ENCODE data around the gene ZNF93. TPM values are rescaled to one million over a fixed set of nuclear protein-coding genes. Genes with fewer than 3 reads are reported as not detected.
"Not testable (repeated sequence)": the region's sequence is repeated elsewhere in the genome, so short reads cannot be mapped to it uniquely, and the experiment has no call there.

Gene ZNF93
- total RNA-seq, 1 donor from 2014 or later = 3.2 TPM

- no peak for TF ChIP-seq CTCF (IDR thresholded peaks at IDR 0.05; ENCODE audit: insufficient read depth, low read length, severe bottlenecking)
- FAIRE-seq (no peak), DNase-seq (ENCODE audit: low read depth) (no peak)
- no peaks in the 10 kb centered on the region for H3K36me3 ChIP-seq (ENCODE audit: control insufficient read depth, insufficient read depth, low read length)
- H3K27me3 ChIP-seq (ENCODE audit: control insufficient read depth, insufficient read depth, low read length) = no peaks in the 10 kb centered on the region
- peak overlapping the region; percentile 63 for H3K4me3 ChIP-seq (ENCODE audit: low read depth, low read length)
Observed at GRCh38 chr19:19866611-19867248, 34.0 kb upstream of the ZNF93 start.

GRCh38 chr19:19870086-19870485 is 30.7 kb upstream of the ZNF93 start:
- not testable (repeated sequence) for H3K27me3 ChIP-seq (ENCODE audit: control insufficient read depth, insufficient read depth, low read length); FAIRE-seq; H3K4me3 ChIP-seq (ENCODE audit: low read depth, low read length); DNase-seq (ENCODE audit: low read depth); H3K36me3 ChIP-seq (ENCODE audit: control insufficient read depth, insufficient read depth, low read length)

DNA sequence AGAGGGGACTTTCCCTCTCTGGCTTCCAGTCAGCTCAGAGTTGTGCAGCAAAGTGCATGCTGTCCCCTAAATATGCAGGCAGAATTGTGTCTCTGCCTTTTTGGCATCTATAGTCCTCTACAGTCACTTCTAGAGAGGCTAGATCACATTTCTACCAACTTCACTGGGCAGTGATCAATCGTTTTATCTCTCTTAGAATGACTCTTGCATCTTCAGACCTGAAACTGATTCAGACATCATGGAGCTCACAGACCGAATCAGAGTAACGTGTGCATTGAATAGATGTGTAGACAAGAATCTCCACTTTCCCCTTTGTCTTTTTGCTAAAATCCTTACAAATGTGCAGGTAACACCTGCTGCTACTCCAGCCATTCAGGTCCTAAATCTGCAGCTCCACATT is 28.8 kb upstream of the ZNF93 start:
- Histone ChIP-seq H3K4me3 (ENCODE audit: low read depth, low read length) (no peak overlapping the region), H3K27me3 (ENCODE audit: control insufficient read depth, insufficient read depth, low read length) (no peaks in the 10 kb centered on the region), H3K36me3 (ENCODE audit: control insufficient read depth, insufficient read depth, low read length) (no peaks in the 10 kb centered on the region)
- no peak for TF ChIP-seq CTCF (IDR thresholded peaks at IDR 0.05; ENCODE audit: insufficient read depth, low read length, severe bottlenecking)
- FAIRE-seq (no peak), DNase-seq (ENCODE audit: low read depth) (no peak)

DNA sequence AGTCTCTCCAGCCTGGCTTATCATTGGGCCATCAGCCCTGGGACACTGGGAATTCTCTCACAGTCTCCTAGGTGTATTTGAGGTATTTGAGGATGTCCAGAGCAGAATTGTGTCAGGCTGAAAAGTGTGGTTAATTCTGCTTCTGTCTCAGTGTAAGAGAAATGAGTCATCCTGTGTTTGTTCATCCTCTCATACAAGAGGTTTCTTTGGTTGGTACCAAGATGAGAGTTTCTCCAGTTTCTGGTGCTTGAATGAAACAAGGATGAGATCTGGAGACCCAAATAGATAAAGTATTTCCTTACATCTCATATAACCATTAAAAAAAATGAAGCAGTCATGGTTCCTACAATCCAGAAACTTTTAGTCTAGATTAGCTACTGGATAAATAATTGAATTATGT is 27.4 kb upstream of the ZNF93 start:
- Histone ChIP-seq H3K36me3 (ENCODE audit: control insufficient read depth, insufficient read depth, low read length) (no peaks in the 10 kb centered on the region), H3K27me3 (ENCODE audit: control insufficient read depth, insufficient read depth, low read length) (no peaks in the 10 kb centered on the region), H3K4me3 (ENCODE audit: low read depth, low read length) (no peak overlapping the region)
- peak; percentile 12 for DNase-seq (ENCODE audit: low read depth)
- no peak for FAIRE-seq
- TF ChIP-seq CTCF (IDR thresholded peaks at IDR 0.05; ENCODE audit: insufficient read depth, low read length, severe bottlenecking) = no peak

DNA sequence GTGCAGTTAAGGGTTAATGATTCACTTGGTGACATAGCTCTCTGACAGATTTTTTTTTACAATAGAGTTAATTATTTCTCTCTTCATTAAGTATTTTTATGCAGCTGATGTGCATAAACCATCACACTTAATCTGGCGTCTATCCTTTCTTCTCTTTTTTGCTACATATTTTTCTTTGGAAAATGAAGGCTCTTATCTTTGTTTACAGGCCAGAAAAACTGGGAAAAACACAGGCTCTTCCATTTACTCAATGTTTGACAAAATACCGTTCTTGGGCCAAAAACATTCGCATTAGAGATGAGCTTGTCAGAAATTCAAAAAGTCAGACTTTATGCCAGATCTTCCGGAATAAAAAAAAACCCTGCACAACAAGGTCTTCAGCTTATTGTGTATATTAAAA is 23.0 kb upstream of the ZNF93 start:
- H3K27me3 ChIP-seq (ENCODE audit: control insufficient read depth, insufficient read depth, low read length) = no peaks in the 10 kb centered on the region
- no peaks in the 10 kb centered on the region for H3K36me3 ChIP-seq (ENCODE audit: control insufficient read depth, insufficient read depth, low read length)
- TF ChIP-seq CTCF (IDR thresholded peaks at IDR 0.05; ENCODE audit: insufficient read depth, low read length, severe bottlenecking) = no peak
- FAIRE-seq = no peak
- no peak for DNase-seq (ENCODE audit: low read depth)
- no peak overlapping the region for H3K4me3 ChIP-seq (ENCODE audit: low read depth, low read length)

DNA sequence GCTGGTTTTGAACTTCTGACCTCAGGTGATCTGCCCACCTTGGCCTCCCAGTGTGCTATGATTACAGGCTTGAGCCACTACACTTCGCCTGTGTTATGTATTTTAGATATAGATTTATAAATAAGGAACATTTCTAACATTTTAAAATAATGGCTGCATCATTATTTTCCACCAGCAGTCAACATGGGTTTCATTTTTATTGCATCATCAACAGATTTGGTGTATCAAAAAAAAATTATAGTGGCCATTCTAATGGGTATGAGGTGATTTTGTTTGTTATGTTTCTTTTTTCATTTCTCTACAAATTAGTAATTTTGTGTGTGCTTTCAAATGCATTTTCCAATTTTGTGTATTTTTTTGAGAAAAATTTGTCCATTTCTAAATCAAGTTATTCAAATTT is 16.2 kb upstream of the ZNF93 start:
- no peak for TF ChIP-seq CTCF (IDR thresholded peaks at IDR 0.05; ENCODE audit: insufficient read depth, low read length, severe bottlenecking)
- Histone ChIP-seq H3K27me3 (ENCODE audit: control insufficient read depth, insufficient read depth, low read length) (no peaks in the 10 kb centered on the region), H3K4me3 (ENCODE audit: low read depth, low read length) (no peak overlapping the region), H3K36me3 (ENCODE audit: control insufficient read depth, insufficient read depth, low read length) (no peaks in the 10 kb centered on the region)
- FAIRE-seq = no peak
- no peak for DNase-seq (ENCODE audit: low read depth)

DNA sequence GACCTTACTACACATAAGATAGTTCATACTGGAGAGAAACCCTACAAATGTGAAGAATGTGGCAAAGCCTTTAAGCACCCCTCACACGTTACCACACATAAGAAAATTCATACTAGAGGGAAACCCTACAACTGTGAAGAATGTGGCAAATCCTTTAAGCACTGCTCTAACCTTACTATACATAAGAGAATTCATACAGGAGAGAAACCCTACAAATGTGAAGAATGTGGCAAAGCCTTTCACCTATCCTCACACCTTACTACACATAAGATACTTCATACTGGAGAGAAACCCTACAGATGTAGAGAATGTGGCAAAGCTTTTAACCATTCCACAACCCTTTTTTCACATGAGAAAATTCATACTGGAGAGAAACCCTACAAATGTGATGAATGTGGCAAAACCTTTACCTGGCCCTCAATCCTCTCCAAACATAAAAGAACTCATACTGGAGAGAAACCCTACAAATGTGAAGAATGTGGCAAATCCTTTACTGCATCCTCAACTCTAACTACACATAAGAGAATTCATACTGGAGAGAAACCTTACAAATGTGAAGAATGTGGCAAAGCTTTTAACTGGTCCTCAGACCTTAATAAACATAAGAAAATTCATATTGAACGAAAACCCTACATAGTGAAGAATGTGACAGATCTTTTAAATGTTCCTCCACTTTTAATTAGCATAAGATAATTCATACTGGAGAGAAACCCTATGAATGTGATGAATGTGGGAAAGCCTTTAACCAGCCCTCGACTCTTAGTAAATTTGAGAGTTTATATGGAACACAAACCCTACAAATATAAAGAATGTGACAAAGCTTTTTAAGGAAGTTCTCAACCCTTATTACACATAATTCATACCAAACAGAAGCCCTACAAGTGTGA is 8.4 kb upstream of the ZNF93 start:
- not testable (repeated sequence) for H3K36me3 ChIP-seq (ENCODE audit: control insufficient read depth, insufficient read depth, low read length); H3K27me3 ChIP-seq (ENCODE audit: control insufficient read depth, insufficient read depth, low read length); FAIRE-seq; H3K4me3 ChIP-seq (ENCODE audit: low read depth, low read length); DNase-seq (ENCODE audit: low read depth)

All from bronchial epithelial cell (primary cell).